GM12878 (cell line): Measurements from ENCODE around the gene AP2B1. TPM values are rescaled to one million over a fixed set of nuclear protein-coding genes. Genes with fewer than 3 reads are reported as not detected.

Experiments
- BCL11A ChIP-seq: IDR thresholded peaks from 2 replicates; pipeline ENCODE4 v1.6.1; 2011; ENCODE audit warnings: low read depth, low read length
- BCL3 ChIP-seq: IDR thresholded peaks from 2 replicates; pipeline ENCODE4 v1.6.1; 2011; ENCODE audit warnings: borderline replicate concordance, low read depth, mild to moderate bottlenecking, moderate library complexity, low read length; ENCODE audit not compliant: insufficient read depth, poor library complexity, severe bottlenecking
- BMI1 ChIP-seq: fragments of 450-650 bp; IDR thresholded peaks from 2 replicates; pipeline ENCODE4 v1.6.1; 2016; ENCODE audit warnings: mild to moderate bottlenecking, moderate library complexity, borderline replicate concordance
- FOXK2 ChIP-seq: fragments of 450-650 bp; IDR thresholded peaks from 2 replicates; pipeline ENCODE4 v1.6.1; 2017; ENCODE audit warnings: mild to moderate bottlenecking, moderate library complexity
- FOXM1 ChIP-seq: IDR thresholded peaks from 2 replicates; pipeline ENCODE4 v1.6.1; 2012; ENCODE audit warnings: low read depth, mild to moderate bottlenecking, inconsistent platforms, low read length, moderate library complexity
- GATAD2B ChIP-seq: fragments of 450-650 bp; conservative IDR thresholded peaks from 2 replicates; pipeline ENCODE4 v1.6.1; 2017; ENCODE audit warnings: low read depth, mild to moderate bottlenecking, moderate library complexity
- HDAC6 ChIP-seq: fragments of 200-600 bp; sonication (generic); IDR thresholded peaks from one replicate; pipeline ENCODE4 v1.8.0; 2017; ENCODE audit warnings: antibody characterized with exemption; ENCODE audit not compliant: unreplicated experiment
- IKZF2 ChIP-seq, 2 experiments: fragments of 450-650 bp; IDR thresholded peaks; 2 replicates each; pipeline ENCODE4 v1.6.1; 2017; ENCODE audit warnings: mild to moderate bottlenecking in 2 of 2, moderate library complexity in 2 of 2
- IRF4 ChIP-seq: IDR thresholded peaks from 2 replicates; pipeline ENCODE4 v1.6.1; 2011; ENCODE audit warnings: low read depth, low read length
- NFXL1 ChIP-seq: fragments of 450-650 bp; IDR thresholded peaks from 2 replicates; pipeline ENCODE4 v1.6.1; 2017; ENCODE audit warnings: antibody characterized with exemption, mild to moderate bottlenecking, borderline replicate concordance
- NR2C1 ChIP-seq: fragments of 450-650 bp; IDR thresholded peaks from 2 replicates; pipeline ENCODE4 v1.6.1; 2017; ENCODE audit warnings: antibody characterized with exemption, mild to moderate bottlenecking, moderate library complexity
- PBX3 ChIP-seq: IDR thresholded peaks from 2 replicates; pipeline ENCODE4 v1.6.1; 2011; ENCODE audit warnings: mild to moderate bottlenecking, low read depth, low read length, moderate library complexity; ENCODE audit not compliant: insufficient replicate concordance
- POLR2AphosphoS2 ChIP-seq: IDR thresholded peaks from 2 replicates; pipeline ENCODE4 v1.6.1; 2011; ENCODE audit warnings: low read depth, mild to moderate bottlenecking, low read length, improper control_type of control experiment, moderate library complexity
- SMAD1 ChIP-seq: fragments of 450-650 bp; IDR thresholded peaks from 2 replicates; pipeline ENCODE4 v1.6.1; 2018; ENCODE audit warnings: mild to moderate bottlenecking, low read depth; ENCODE audit not compliant: partially characterized antibody
- SMAD5 ChIP-seq: IDR thresholded peaks from 2 replicates; pipeline ENCODE4 v1.6.1; 2016; ENCODE audit warnings: antibody characterized with exemption, low read depth
- SP1 ChIP-seq: IDR thresholded peaks from one replicate; pipeline ENCODE4 v1.6.1; 2011; ENCODE audit warnings: low read depth, low read length
- SPI1 ChIP-seq: IDR thresholded peaks from 2 replicates; pipeline ENCODE4 v1.6.1; 2011; ENCODE audit warnings: low read depth, mild to moderate bottlenecking, low read length, moderate library complexity, borderline replicate concordance; ENCODE audit not compliant: insufficient read depth
- STAT1 ChIP-seq: fragments of 450-650 bp; conservative IDR thresholded peaks from 2 replicates; pipeline ENCODE4 v1.6.1; 2014; ENCODE audit warnings: antibody characterized with exemption, mild to moderate bottlenecking
- ZBTB33 ChIP-seq: fragments of 450-650 bp; IDR thresholded peaks from 2 replicates; pipeline ENCODE4 v1.6.1; 2017; ENCODE audit warnings: mild to moderate bottlenecking
- ZNF24 ChIP-seq: fragments of 450-650 bp; IDR thresholded peaks from 2 replicates; pipeline ENCODE4 v1.6.1; 2017; ENCODE audit warnings: antibody characterized with exemption, mild to moderate bottlenecking
- polyA plus RNA-seq, 11 experiments: library from polyadenylated mRNA; depleted of rRNA in 4 of 11; unstranded in 6 of 11; stranded (reverse) in 5 of 11; fragments of >200 nt; fragmentation: Nextera tagmentation in 4 of 11; fragmentation: Illumina TruSeq in 1 of 11; extraction: Ambion mirVana in 4 of 11; extraction: Trizol in 1 of 11; gene quantifications; 1 replicate in 1 of 11; 2 replicates in 10 of 11; pipeline versions ENCODE4 v1.2.1 to v1.2.3, GENCODE V29; 2011 to 2016; ENCODE audit warnings: inconsistent platforms in 2 of 11, missing spikeins in 2 of 11, low read depth in 1 of 11
- total RNA-seq, 4 experiments: library from RNA; depleted of rRNA in 3 of 4; stranded (reverse); fragments of >200 nt in 3 of 4; fragmentation: Illumina TruSeq in 1 of 4; extraction: Trizol in 1 of 4; gene quantifications; 2 replicates each; pipeline versions ENCODE4 v1.2.1 to v1.2.3, GENCODE V29; 2013 to 2021
- TF ChIP-seq, protein P1 (sequence below): IDR thresholded peaks from 2 replicates; pipeline ENCODE4 v1.6.1; 2012; ENCODE audit warnings: low read depth, low read length, improper control_type of control experiment
- TF ChIP-seq, protein P2 (sequence below): fragments of 450-650 bp; conservative IDR thresholded peaks from 2 replicates; pipeline ENCODE4 v1.6.1; 2017; ENCODE audit warnings: mild to moderate bottlenecking, moderate library complexity

Gene AP2B1
- total and polyA plus RNA-seq, 10 of the 15 experiments (the other 5 are each of a cell fraction or from before 2014, with no cell fraction given) = 18.6 to 112 (median 53.9) TPM

GRCh38 chr17:35537601-35538141 lies 49.5 kb upstream of the AP2B1 start, which contains the start of gene SLFN12L (continued):
- no peak for TF ChIP-seq SPI1
- no peak for TF ChIP-seq NR2C1
- no peak for TF ChIP-seq NFXL1
- TF ChIP-seq ZBTB33 = no peak
- TF ChIP-seq, protein P1, sequence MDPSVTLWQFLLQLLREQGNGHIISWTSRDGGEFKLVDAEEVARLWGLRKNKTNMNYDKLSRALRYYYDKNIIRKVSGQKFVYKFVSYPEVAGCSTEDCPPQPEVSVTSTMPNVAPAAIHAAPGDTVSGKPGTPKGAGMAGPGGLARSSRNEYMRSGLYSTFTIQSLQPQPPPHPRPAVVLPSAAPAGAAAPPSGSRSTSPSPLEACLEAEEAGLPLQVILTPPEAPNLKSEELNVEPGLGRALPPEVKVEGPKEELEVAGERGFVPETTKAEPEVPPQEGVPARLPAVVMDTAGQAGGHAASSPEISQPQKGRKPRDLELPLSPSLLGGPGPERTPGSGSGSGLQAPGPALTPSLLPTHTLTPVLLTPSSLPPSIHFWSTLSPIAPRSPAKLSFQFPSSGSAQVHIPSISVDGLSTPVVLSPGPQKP = no peak
- no peak for TF ChIP-seq BMI1
- no peak for TF ChIP-seq BCL11A
- TF ChIP-seq BCL3 = no peak
- no peak for TF ChIP-seq SMAD1
- TF ChIP-seq FOXM1 = no peak
- 0 out of 2 replicates have a peak, but pooled peaks have one; percentile 48 for TF ChIP-seq GATAD2B
- TF ChIP-seq IKZF2 (IDR thresholded peaks at IDR 0.05) = peak; percentile 65 to 67
- no peak for TF ChIP-seq HDAC6
- no peak for TF ChIP-seq SP1
- TF ChIP-seq IRF4 = 0 out of 2 replicates have a peak, but pooled peaks have one; percentile 18
- no peak for TF ChIP-seq PBX3
- no peak for TF ChIP-seq POLR2AphosphoS2
- no peak for TF ChIP-seq SMAD5
- no peak for TF ChIP-seq ZNF24
- TF ChIP-seq STAT1 = no peak
- TF ChIP-seq FOXK2 = no peak
- TF ChIP-seq, protein P2, sequence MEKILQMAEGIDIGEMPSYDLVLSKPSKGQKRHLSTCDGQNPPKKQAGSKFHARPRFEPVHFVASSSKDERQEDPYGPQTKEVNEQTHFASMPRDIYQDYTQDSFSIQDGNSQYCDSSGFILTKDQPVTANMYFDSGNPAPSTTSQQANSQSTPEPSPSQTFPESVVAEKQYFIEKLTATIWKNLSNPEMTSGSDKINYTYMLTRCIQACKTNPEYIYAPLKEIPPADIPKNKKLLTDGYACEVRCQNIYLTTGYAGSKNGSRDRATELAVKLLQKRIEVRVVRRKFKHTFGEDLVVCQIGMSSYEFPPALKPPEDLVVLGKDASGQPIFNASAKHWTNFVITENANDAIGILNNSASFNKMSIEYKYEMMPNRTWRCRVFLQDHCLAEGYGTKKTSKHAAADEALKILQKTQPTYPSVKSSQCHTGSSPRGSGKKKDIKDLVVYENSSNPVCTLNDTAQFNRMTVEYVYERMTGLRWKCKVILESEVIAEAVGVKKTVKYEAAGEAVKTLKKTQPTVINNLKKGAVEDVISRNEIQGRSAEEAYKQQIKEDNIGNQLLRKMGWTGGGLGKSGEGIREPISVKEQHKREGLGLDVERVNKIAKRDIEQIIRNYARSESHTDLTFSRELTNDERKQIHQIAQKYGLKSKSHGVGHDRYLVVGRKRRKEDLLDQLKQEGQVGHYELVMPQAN = no peak; the same call in 1 of the 2 replicates
